ENCODE measurements around the gene SNTB2. TPM values are rescaled to one million over a fixed set of nuclear protein-coding genes. Genes with fewer than 3 reads are reported as not detected.

SNTB2 gene
- total and polyA plus RNA-seq, 10 of the 15 experiments (the other 5 are each of a cell fraction or from before 2014, with no cell fraction given), result 1.2 to 15.7 (median 5.0) TPM

DNA sequence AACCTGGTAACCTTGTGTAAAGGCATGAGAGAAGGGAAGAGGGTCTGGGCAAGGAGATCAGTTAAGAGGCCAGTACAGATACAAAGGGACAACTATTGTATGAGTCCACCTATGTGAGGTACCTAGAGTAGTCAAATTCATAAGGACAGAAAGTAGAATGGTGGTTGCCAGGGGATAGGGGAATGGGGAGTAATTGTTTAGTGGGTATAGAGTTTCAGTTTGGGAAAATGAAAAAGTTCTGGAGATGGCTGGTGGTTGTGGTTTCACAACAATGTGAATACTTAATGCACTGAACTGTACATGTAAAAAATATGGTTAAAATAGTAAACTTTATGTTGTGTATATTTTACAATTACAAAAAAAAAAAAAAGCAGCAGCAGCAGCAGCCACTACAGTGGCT is 49.4 kb downstream of the SNTB2 start:
- no peak overlapping the region for H3K4me3 ChIP-seq
- H2AFZ ChIP-seq (ENCODE audit: control insufficient read depth, low read depth, low read length), result no peak overlapping the region
- ChIA-PET RAD21 (ENCODE audit: unreplicated experiment) (no interaction called here), SMC1A (ENCODE audit: uncharacterized antibody, unreplicated experiment) (no interaction called here), CTCF (no interaction called here), POLR2A (no interaction called here)
- H3K36me3 ChIP-seq (ENCODE audit: control insufficient read depth in 2 of 2, insufficient read depth in 2 of 2, low read length in 1 of 2), result no peaks in the 10 kb centered on the region
- ATAC-seq (no peak), FAIRE-seq (no peak), DNase-seq (ENCODE audit: low read depth, low spot score) (no peak)
- H3K79me2 ChIP-seq (ENCODE audit: control insufficient read depth, insufficient read depth, low read length), result no peaks in the 10 kb centered on the region
- no peaks in the 10 kb centered on the region for H3K27me3 ChIP-seq (replicated peaks in 1 of 2; ENCODE audit: control insufficient read depth in 2 of 2, insufficient read depth in 2 of 2, low read length in 1 of 2)
- in situ Hi-C loops (cut with MboI), result no loop called here
- no peaks in the 10 kb centered on the region for H4K20me1 ChIP-seq (ENCODE audit: control insufficient read depth, insufficient read depth)
- no peak overlapping the region for H3K4me2 ChIP-seq (ENCODE audit: control insufficient read depth, insufficient read depth)
- TF ChIP-seq POLR2A (IDR thresholded peaks at IDR 0.05; ENCODE audit: low read depth, low read length) (no peak), SIN3A (IDR thresholded peaks at IDR 0.05; ENCODE audit: low read depth, low read length) (no peak), MEF2B (IDR thresholded peaks at IDR 0.05; ENCODE audit: partially characterized antibody, poor library complexity, severe bottlenecking) (no peak), BRCA1 (IDR thresholded peaks at IDR 0.05; ENCODE audit: low read depth, low read length) (no peak)
- TF ChIP-seq, protein P1, sequence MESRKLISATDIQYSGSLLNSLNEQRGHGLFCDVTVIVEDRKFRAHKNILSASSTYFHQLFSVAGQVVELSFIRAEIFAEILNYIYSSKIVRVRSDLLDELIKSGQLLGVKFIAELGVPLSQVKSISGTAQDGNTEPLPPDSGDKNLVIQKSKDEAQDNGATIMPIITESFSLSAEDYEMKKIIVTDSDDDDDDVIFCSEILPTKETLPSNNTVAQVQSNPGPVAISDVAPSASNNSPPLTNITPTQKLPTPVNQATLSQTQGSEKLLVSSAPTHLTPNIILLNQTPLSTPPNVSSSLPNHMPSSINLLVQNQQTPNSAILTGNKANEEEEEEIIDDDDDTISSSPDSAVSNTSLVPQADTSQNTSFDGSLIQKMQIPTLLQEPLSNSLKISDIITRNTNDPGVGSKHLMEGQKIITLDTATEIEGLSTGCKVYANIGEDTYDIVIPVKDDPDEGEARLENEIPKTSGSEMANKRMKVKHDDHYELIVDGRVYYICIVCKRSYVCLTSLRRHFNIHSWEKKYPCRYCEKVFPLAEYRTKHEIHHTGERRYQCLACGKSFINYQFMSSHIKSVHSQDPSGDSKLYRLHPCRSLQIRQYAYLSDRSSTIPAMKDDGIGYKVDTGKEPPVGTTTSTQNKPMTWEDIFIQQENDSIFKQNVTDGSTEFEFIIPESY (IDR thresholded peaks at IDR 0.05), result no peak
- H3K9ac ChIP-seq (ENCODE audit: control insufficient read depth, insufficient read depth, low read length), result no peak overlapping the region
- no peak overlapping the region for H3K27ac ChIP-seq (ENCODE audit: control insufficient read depth, insufficient read depth)
- H3K4me1 ChIP-seq (ENCODE audit: control insufficient read depth, insufficient read depth, low read length), result no peaks in the 10 kb centered on the region
- intact Hi-C loops (cut with micrococcal nuclease; ENCODE audit: unreplicated experiment), result no loop called here
- BruUV-seq (replicated peaks), result no TSS peak
- H3K9me3 ChIP-seq (replicated peaks; ENCODE audit: control insufficient read depth, insufficient read depth, low read length), result no peaks in the 10 kb centered on the region

DNA sequence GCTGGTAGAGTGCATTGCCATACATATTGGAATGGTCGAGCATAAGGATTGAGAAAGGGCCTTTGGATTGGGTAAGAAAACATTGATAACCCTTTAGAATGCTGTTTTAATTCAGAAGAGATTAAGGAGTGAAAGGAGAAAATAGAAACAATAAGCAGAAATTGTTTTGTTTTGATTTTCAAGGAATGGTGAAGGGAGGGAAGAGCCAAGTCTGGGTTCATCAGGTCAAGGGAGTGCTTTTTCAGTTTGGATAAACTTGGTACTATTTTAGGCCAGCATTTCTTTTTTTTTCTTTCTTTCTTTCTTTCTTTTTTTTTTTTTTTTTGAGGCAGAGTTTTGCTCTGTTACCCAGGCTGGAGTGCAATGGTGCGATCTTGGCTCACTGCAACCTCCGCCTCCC is 50.3 kb downstream of the SNTB2 start:
- ChIA-PET RAD21 (ENCODE audit: unreplicated experiment) (no interaction called here), POLR2A (no interaction called here), SMC1A (ENCODE audit: uncharacterized antibody, unreplicated experiment) (no interaction called here), CTCF (no interaction called here)
- in situ Hi-C loops (cut with MboI) (no loop called here), intact Hi-C loops (cut with micrococcal nuclease; ENCODE audit: unreplicated experiment) (no loop called here)
- no peaks in the 10 kb centered on the region for H3K9me3 ChIP-seq (replicated peaks; ENCODE audit: control insufficient read depth, insufficient read depth, low read length)
- no peak for DNase-seq (ENCODE audit: low read depth, low spot score)
- no peak for FAIRE-seq
- WGBS (ENCODE audit: insufficient coverage, insufficient replicate concordance, low lambda C conversion rate, missing lambda C conversion rate), result 96% methylated on average over 1 of the region's 3 CpGs
- H3K27ac ChIP-seq (ENCODE audit: control insufficient read depth, insufficient read depth), result no peak overlapping the region
- no peaks in the 10 kb centered on the region for H3K79me2 ChIP-seq (ENCODE audit: control insufficient read depth, insufficient read depth, low read length)
- no peak overlapping the region for H3K4me3 ChIP-seq
- no peaks in the 10 kb centered on the region for H3K36me3 ChIP-seq (ENCODE audit: control insufficient read depth in 2 of 2, insufficient read depth in 2 of 2, low read length in 1 of 2)
- no peak overlapping the region for H2AFZ ChIP-seq (ENCODE audit: control insufficient read depth, low read depth, low read length)
- H4K20me1 ChIP-seq (ENCODE audit: control insufficient read depth, insufficient read depth), result no peaks in the 10 kb centered on the region
- no peak overlapping the region for H3K4me2 ChIP-seq (ENCODE audit: control insufficient read depth, insufficient read depth)
- no TSS peak for BruUV-seq (replicated peaks)
- no peak overlapping the region for H3K9ac ChIP-seq (ENCODE audit: control insufficient read depth, insufficient read depth, low read length)
- H3K27me3 ChIP-seq (replicated peaks in 1 of 2; ENCODE audit: control insufficient read depth in 2 of 2, insufficient read depth in 2 of 2, low read length in 1 of 2), result no peaks in the 10 kb centered on the region
- no peak for ATAC-seq
- H3K4me1 ChIP-seq (ENCODE audit: control insufficient read depth, insufficient read depth, low read length), result no peaks in the 10 kb centered on the region
- TF ChIP-seq NFYB (IDR thresholded peaks at IDR 0.05; ENCODE audit: insufficient read depth, low read depth, low read length) (no peak), TCF7 (IDR thresholded peaks at IDR 0.05; ENCODE audit: borderline replicate concordance) (no peak), PML (IDR thresholded peaks at IDR 0.05; ENCODE audit: low read length) (no peak), BMI1 (IDR thresholded peaks at IDR 0.05; ENCODE audit: borderline replicate concordance) (no peak), YBX1 (IDR thresholded peaks at IDR 0.05) (no peak), SRF (IDR thresholded peaks at IDR 0.05; ENCODE audit: low read depth in 2 of 2, low read length in 2 of 2) (no peak), BHLHE40 (IDR thresholded peaks at IDR 0.05; ENCODE audit: borderline replicate concordance in 1 of 2, low read depth in 2 of 2, low read length in 1 of 2) (no peak), RUNX3 (IDR thresholded peaks at IDR 0.05; ENCODE audit: low read length) (no peak), ZSCAN29 (IDR thresholded peaks at IDR 0.05) (no peak), ZNF207 (IDR thresholded peaks at IDR 0.05; ENCODE audit: borderline replicate concordance) (no peak)
- TF ChIP-seq, protein P2, sequence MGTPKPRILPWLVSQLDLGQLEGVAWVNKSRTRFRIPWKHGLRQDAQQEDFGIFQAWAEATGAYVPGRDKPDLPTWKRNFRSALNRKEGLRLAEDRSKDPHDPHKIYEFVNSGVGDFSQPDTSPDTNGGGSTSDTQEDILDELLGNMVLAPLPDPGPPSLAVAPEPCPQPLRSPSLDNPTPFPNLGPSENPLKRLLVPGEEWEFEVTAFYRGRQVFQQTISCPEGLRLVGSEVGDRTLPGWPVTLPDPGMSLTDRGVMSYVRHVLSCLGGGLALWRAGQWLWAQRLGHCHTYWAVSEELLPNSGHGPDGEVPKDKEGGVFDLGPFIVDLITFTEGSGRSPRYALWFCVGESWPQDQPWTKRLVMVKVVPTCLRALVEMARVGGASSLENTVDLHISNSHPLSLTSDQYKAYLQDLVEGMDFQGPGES (IDR thresholded peaks at IDR 0.05), result no peak
- TF ChIP-seq, protein P1 (IDR thresholded peaks at IDR 0.05), result no peak
